B cell (primary cell): ENCODE results near the gene VPS39. TPM values are rescaled to one million over a fixed set of nuclear protein-coding genes. Genes with fewer than 3 reads are reported as not detected.

ENCODE experiments used
- ATAC-seq: fragments of 200-7000 bp; cut with Tn5 transposase; one replicate; pipeline ENCODE4 v1.10.0; 2021; ENCODE audit warnings: low read depth, mild to moderate bottlenecking, moderate number of reproducible peaks, moderate library complexity
- CTCF ChIA-PET: fragments of 350-600 bp; sonication (Branson Sonifier 250); formaldehyde crosslinking; loops from one replicate; lab custom pipeline; 2021; ENCODE audit warnings: antibody characterized with exemption, inconsistent platforms; lab: Charles Lee
- POLR2A ChIA-PET: fragments of 350-600 bp; sonication (Branson Sonifier 250); formaldehyde crosslinking; loops from one replicate; lab custom pipeline; 2021; ENCODE audit warnings: antibody characterized with exemption; lab: Charles Lee
- DNase-seq: peaks from one replicate; pipeline ENCODE4 v3.0.0; 2013
- H2AFZ ChIP-seq: 2 replicates; pipeline ENCODE4 v1.6.1; 2012; ENCODE audit warnings: mild to moderate bottlenecking, low read depth, low read length; ENCODE audit not compliant: insufficient read depth, poor library complexity, severe bottlenecking
- H3K27ac ChIP-seq, 2 donors: 1 replicate in 1 of 2; 2 replicates in 1 of 2; pipeline ENCODE4 v1.5.1; 2012 to 2013; ENCODE audit warnings: low read length in 2 of 2, mild to moderate bottlenecking in 2 of 2, moderate library complexity in 1 of 2
- H3K27me3 ChIP-seq, 4 experiments: fragments of 200-600 bp in 1 of 4; sonication (generic) in 1 of 4; replicated peaks in 1 of 4; 1 replicate in 2 of 4; 2 replicates in 2 of 4; pipeline versions ENCODE4 v1.6.1 to v1.7.0; 2013 to 2016; ENCODE audit warnings: low read length in 3 of 4, mild to moderate bottlenecking in 2 of 4, mixed read lengths in 1 of 4, moderate library complexity in 1 of 4; ENCODE audit not compliant: insufficient read depth in 4 of 4, control insufficient read depth in 3 of 4; ENCODE audit errors: control extremely low read depth in 1 of 4
- H3K36me3 ChIP-seq, 2 experiments: replicated peaks in 1 of 2; 1 replicate in 1 of 2; 2 replicates in 1 of 2; pipeline versions ENCODE4 v1.6.1 to v1.7.1; 2013; ENCODE audit warnings: low read length in 1 of 2; ENCODE audit not compliant: insufficient read depth in 2 of 2, control insufficient read depth in 1 of 2; ENCODE audit errors: control extremely low read depth in 1 of 2, extremely low read depth in 1 of 2
- H3K4me1 ChIP-seq, 2 donors: fragments of 200-600 bp in 1 of 2; sonication (generic) in 1 of 2; 1 replicate in 1 of 2; 2 replicates in 1 of 2; pipeline versions ENCODE4 v1.5.1 to v1.6.1; 2013 to 2017; ENCODE audit warnings: low read length in 2 of 2; ENCODE audit not compliant: control insufficient read depth in 2 of 2, insufficient read depth in 2 of 2
- H3K4me2 ChIP-seq: replicated peaks from 2 replicates; pipeline ENCODE3; 2012; ENCODE audit warnings: mild to moderate bottlenecking, low read depth, low read length; ENCODE audit not compliant: poor library complexity, severe bottlenecking
- H3K4me3 ChIP-seq, 5 experiments: fragments of 200-600 bp in 1 of 5; sonication (generic) in 1 of 5; 1 replicate in 3 of 5; 2 replicates in 2 of 5; pipeline versions ENCODE4 v1.5.1 to v1.7.0; 2011 to 2016; ENCODE audit warnings: low read length in 4 of 5, mild to moderate bottlenecking in 4 of 5, low read depth in 2 of 5, control low read depth in 1 of 5, moderate library complexity in 1 of 5; ENCODE audit not compliant: insufficient read depth in 1 of 5; ENCODE audit errors: control extremely low read depth in 1 of 5, extremely low read depth in 1 of 5
- H3K79me2 ChIP-seq: fragments of 200-600 bp; sonication (generic); one replicate; pipeline ENCODE4 v1.6.0; 2016; ENCODE audit warnings: low read length; ENCODE audit not compliant: control insufficient read depth, insufficient read depth
- H3K9ac ChIP-seq: fragments of 200-600 bp; sonication (generic); 2 replicates; pipeline ENCODE4 v1.6.1; 2017; ENCODE audit warnings: mild to moderate bottlenecking, low read length, moderate library complexity
- H3K9me3 ChIP-seq, 3 donors: one replicate each; pipeline versions ENCODE4 v1.6.1 to v1.7.1; 2013; ENCODE audit warnings: low read length in 2 of 3; ENCODE audit not compliant: control insufficient read depth in 2 of 3, insufficient read depth in 1 of 3; ENCODE audit errors: control extremely low read depth in 1 of 3
- H4K20me1 ChIP-seq: 2 replicates; pipeline ENCODE4 v1.6.0; 2012; ENCODE audit warnings: mild to moderate bottlenecking, low read length; ENCODE audit not compliant: insufficient read depth, control insufficient read depth, poor library complexity, severe bottlenecking
- H3K27ac Mint-ChIP-seq: one replicate; pipeline ENCODE4 v1.8.0; 2021; ENCODE audit warnings: mixed read lengths
- H3K27me3 Mint-ChIP-seq: one replicate; pipeline ENCODE4 v1.8.0; 2021; ENCODE audit warnings: mixed read lengths
- H3K4me1 Mint-ChIP-seq: one replicate; pipeline ENCODE4 v1.8.0; 2021; ENCODE audit warnings: mixed read lengths
- H3K4me3 Mint-ChIP-seq: one replicate; pipeline ENCODE4 v1.8.0; 2021; ENCODE audit warnings: mixed read lengths
- H3K9me3 Mint-ChIP-seq: one replicate; pipeline ENCODE4 v1.8.0; 2022; ENCODE audit warnings: mixed read lengths; ENCODE audit not compliant: insufficient read depth
- EZH2 ChIP-seq: IDR thresholded peaks from 2 replicates; pipeline ENCODE4 v1.6.1; 2012; ENCODE audit warnings: borderline replicate concordance, low read depth, mild to moderate bottlenecking, moderate library complexity, low read length; ENCODE audit not compliant: insufficient read depth, poor library complexity, severe bottlenecking
- WGBS: methylation state at CpG from one replicate; pipeline ENCODE4 v1.1.5; 2013; ENCODE audit warnings: missing lambda C conversion rate; ENCODE audit not compliant: insufficient coverage; 5-methylcytosine and 5-hydroxymethylcytosine counted together
- intact Hi-C: fragments of 100-400 bp; cut with micrococcal nuclease; formaldehyde crosslinking; loops from one replicate; pipeline ENCODE4 v1.10.0; 2022
- polyA plus RNA-seq: library from polyadenylated mRNA; depleted of rRNA; stranded (reverse); fragments of >200 nt; gene quantifications from 2 replicates; pipeline ENCODE4 v1.2.3, GENCODE V29; 2012
- total RNA-seq, 2 donors: library from RNA; stranded (reverse); fragments of 120-200 nt in 1 of 2; gene quantifications; 1 replicate in 1 of 2; 2 replicates in 1 of 2; pipeline versions ENCODE4 v1.2.3 to v1.2.4, GENCODE V29; 2013 to 2022
- TF ChIP-seq, protein P1 (sequence below): fragments of 200-600 bp; IDR thresholded peaks from one replicate; pipeline ENCODE4 v1.8.0; 2022; ENCODE audit warnings: antibody characterized with exemption, mild to moderate bottlenecking

The VPS39 gene
- total and polyA plus RNA-seq, 2 donors (not counting 1 experiment from before 2014, with no cell fraction given) = 82.8 to 145 TPM

DNA sequence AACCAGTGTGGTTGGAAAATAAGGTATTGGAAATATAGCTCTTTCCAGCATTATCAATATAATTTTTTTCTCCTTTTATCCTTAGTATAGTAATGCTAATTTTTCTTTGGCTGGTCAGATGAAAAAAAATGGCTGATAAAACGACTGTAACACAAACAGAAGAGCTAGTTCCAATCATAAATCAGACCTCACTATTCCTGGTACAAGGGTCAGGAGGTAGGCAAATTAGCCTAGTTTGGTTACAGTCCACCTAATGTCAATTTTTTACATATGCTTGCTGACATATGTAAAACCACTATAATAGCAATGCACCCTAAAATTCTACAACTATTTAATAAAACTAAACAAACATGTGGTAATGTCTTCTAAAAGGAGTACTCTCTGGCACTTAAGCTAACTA lies 19.9 kb upstream of the VPS39 start:
- intact Hi-C loops = no loop called here
- POLR2A ChIA-PET = no interaction called here
- CTCF ChIA-PET = no interaction called here

DNA sequence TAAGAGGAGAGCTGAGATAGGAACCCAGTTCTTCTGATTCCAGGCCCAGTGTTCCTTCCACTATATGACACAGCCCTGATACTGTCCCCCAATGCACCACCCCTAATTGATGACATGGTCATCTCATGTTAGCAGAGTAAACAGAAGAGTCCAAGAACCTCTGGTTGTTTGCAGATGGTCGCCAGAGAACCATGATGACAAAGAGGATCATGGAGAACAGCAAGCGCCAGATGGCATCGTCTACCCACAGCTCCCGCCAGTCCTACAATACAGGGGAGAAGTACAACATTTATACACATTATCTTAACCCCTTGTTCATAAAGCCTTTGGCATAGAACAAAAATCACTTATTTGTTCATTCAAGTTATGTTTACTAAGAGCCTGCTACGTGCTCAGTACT lies 18.5 kb upstream of the VPS39 start:
- H3K9me3 Mint-ChIP-seq = no peaks in the 10 kb centered on the region
- no peak overlapping the region for H3K9ac ChIP-seq
- H3K9me3 ChIP-seq = no peaks in the 10 kb centered on the region
- no peak for DNase-seq
- H3K4me2 ChIP-seq = no peak overlapping the region
- 100% methylated on average over 1 of the region's 5 CpGs for WGBS
- no peak overlapping the region for H3K4me3 ChIP-seq
- no peak overlapping the region for H3K27ac Mint-ChIP-seq
- ATAC-seq = no peak
- intact Hi-C loops = no loop called here
- no peaks in the 10 kb centered on the region for H3K27me3 Mint-ChIP-seq
- peaks cover 21 to 68% of the 10 kb centered on the region in 2 experiments for H3K36me3 ChIP-seq
- no peak for TF ChIP-seq EZH2
- TF ChIP-seq, protein P1, sequence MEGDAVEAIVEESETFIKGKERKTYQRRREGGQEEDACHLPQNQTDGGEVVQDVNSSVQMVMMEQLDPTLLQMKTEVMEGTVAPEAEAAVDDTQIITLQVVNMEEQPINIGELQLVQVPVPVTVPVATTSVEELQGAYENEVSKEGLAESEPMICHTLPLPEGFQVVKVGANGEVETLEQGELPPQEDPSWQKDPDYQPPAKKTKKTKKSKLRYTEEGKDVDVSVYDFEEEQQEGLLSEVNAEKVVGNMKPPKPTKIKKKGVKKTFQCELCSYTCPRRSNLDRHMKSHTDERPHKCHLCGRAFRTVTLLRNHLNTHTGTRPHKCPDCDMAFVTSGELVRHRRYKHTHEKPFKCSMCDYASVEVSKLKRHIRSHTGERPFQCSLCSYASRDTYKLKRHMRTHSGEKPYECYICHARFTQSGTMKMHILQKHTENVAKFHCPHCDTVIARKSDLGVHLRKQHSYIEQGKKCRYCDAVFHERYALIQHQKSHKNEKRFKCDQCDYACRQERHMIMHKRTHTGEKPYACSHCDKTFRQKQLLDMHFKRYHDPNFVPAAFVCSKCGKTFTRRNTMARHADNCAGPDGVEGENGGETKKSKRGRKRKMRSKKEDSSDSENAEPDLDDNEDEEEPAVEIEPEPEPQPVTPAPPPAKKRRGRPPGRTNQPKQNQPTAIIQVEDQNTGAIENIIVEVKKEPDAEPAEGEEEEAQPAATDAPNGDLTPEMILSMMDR = no peak
- H3K27ac ChIP-seq = no peak overlapping the region
- H3K27me3 ChIP-seq = no peaks in the 10 kb centered on the region
- CTCF ChIA-PET = no interaction called here
- no peaks in the 10 kb centered on the region for H3K4me1 ChIP-seq
- no peak overlapping the region for H2AFZ ChIP-seq
- POLR2A ChIA-PET = no interaction called here
- H3K79me2 ChIP-seq = no peaks in the 10 kb centered on the region
- H3K4me3 Mint-ChIP-seq = no peak overlapping the region
- no peaks in the 10 kb centered on the region for H3K4me1 Mint-ChIP-seq
- H4K20me1 ChIP-seq = no peaks in the 10 kb centered on the region

More for the DNA sequence above, 19.9 kb upstream of the VPS39 start:
- H3K27ac Mint-ChIP-seq = no peak overlapping the region
- TF ChIP-seq, protein P1 = no peak
- TF ChIP-seq EZH2 = no peak
- ATAC-seq (no peak), DNase-seq (no peak)
- Histone ChIP-seq H3K27me3 (no peaks in the 10 kb centered on the region), H4K20me1 (no peaks in the 10 kb centered on the region), H3K9me3 (no peaks in the 10 kb centered on the region), H3K4me1 (no peaks in the 10 kb centered on the region), H2AFZ (no peak overlapping the region), H3K36me3 (peaks cover 27 to 73% of the 10 kb centered on the region in 2 experiments), H3K4me2 (no peak overlapping the region), H3K79me2 (no peaks in the 10 kb centered on the region), H3K9ac (no peak overlapping the region), H3K4me3 (no peak overlapping the region), H3K27ac (no peak overlapping the region)
- WGBS = no CpG with 5 or more reads among the region's 1 CpG
- H3K4me1 Mint-ChIP-seq = no peaks in the 10 kb centered on the region
- H3K9me3 Mint-ChIP-seq = no peaks in the 10 kb centered on the region
- no peak overlapping the region for H3K4me3 Mint-ChIP-seq
- H3K27me3 Mint-ChIP-seq = no peaks in the 10 kb centered on the region
